ENCODE measurements around the gene PLCB1. TPM values are rescaled to one million over a fixed set of nuclear protein-coding genes. Genes with fewer than 3 reads are reported as not detected.

The PLCB1 gene
- total RNA-seq, 2 experiments from 2014 or later: 3.1 to 3.6 TPM

DNA sequence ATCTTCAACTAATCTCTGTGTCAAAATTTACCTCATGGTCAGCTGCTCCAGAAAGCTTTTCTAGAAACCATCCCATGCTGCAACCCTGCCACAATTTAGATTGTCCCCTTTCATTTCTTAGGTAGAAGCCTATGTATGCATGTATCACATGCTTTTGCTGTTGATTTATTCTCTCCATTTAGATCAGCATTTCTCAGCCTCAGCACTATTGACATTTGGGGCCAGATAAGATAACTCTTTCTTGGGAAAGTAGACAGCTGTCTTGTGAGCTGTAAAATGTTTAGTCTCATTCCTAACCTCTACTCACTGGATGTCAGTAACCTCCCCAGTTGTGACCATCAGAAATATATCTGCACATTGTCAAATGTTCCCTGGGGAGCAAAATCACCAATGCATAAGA lies 99.0 kb downstream of the PLCB1 start:
- DNase-seq: no peak
- no peaks in the 10 kb centered on the region for H3K9me3 Mint-ChIP-seq
- no peak for ATAC-seq
- no peak for TF ChIP-seq CTCF (IDR thresholded peaks at IDR 0.05)
- POLR2A ChIA-PET: no interaction called here
- no peaks in the 10 kb centered on the region for H3K36me3 Mint-ChIP-seq (ENCODE audit: low read depth)
- CTCF ChIA-PET: interaction anchor here (0.8 kb wide), 1 partner anchor 490 kb away, joined by 3 read pairs; no protein-coding TSS in a partner anchor
- peaks cover 3% of the 10 kb centered on the region for H3K4me1 Mint-ChIP-seq (ENCODE audit: low read depth)
- intact Hi-C loops (cut with micrococcal nuclease): no loop called here
- no peak overlapping the region for H3K4me3 Mint-ChIP-seq
- H3K27me3 Mint-ChIP-seq: no peaks in the 10 kb centered on the region
- no peak overlapping the region for H3K27ac Mint-ChIP-seq

DNA sequence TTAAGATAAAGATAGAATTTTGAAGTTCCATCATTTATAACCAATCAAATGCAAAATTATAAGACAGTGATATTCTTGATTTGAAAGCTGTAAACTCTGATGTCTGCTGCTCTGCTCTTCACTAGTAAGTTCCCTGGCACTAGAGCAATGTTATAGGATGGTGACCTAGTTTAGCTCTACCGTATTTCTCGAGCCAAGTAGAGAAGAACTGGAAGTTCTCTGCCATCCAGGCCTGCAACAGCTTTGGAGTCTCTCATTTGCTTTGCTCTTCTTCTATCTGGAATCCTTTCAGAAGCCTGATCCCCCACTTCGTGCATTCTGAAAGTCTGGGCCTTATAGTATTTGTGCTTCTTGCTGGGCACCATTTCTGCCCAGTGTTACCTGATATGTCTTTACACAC lies 100.3 kb downstream of the PLCB1 start:
- no peak overlapping the region for H3K4me3 Mint-ChIP-seq
- no peaks in the 10 kb centered on the region for H3K9me3 Mint-ChIP-seq
- intact Hi-C loops (cut with micrococcal nuclease): no loop called here
- TF ChIP-seq CTCF (IDR thresholded peaks at IDR 0.05): no peak
- no peaks in the 10 kb centered on the region for H3K36me3 Mint-ChIP-seq (ENCODE audit: low read depth)
- DNase-seq (no peak), ATAC-seq (no peak)
- ChIA-PET CTCF (interaction anchor here (0.6 kb wide), 1 partner anchor 104 kb away, joined by 3 read pairs; no protein-coding TSS in a partner anchor), POLR2A (no interaction called here)
- H3K27me3 Mint-ChIP-seq: no peaks in the 10 kb centered on the region
- no peak overlapping the region for H3K27ac Mint-ChIP-seq
- peaks cover 3% of the 10 kb centered on the region for H3K4me1 Mint-ChIP-seq (ENCODE audit: low read depth)

GRCh38 chr20:8234580-8234979 lies 102.5 kb downstream of the PLCB1 start:
- DNase-seq (no peak), ATAC-seq (no peak)
- POLR2A ChIA-PET: no interaction called here
- no peak overlapping the region for H3K4me3 Mint-ChIP-seq
- intact Hi-C loops (cut with micrococcal nuclease): no loop called here
- H3K4me1 Mint-ChIP-seq (ENCODE audit: low read depth): no peaks in the 10 kb centered on the region
- no peak for TF ChIP-seq CTCF (IDR thresholded peaks at IDR 0.05)
- no peaks in the 10 kb centered on the region for H3K36me3 Mint-ChIP-seq (ENCODE audit: low read depth)
- H3K9me3 Mint-ChIP-seq: no peaks in the 10 kb centered on the region
- no peak overlapping the region for H3K27ac Mint-ChIP-seq
- CTCF ChIA-PET: no interaction called here
- no peaks in the 10 kb centered on the region for H3K27me3 Mint-ChIP-seq

DNA sequence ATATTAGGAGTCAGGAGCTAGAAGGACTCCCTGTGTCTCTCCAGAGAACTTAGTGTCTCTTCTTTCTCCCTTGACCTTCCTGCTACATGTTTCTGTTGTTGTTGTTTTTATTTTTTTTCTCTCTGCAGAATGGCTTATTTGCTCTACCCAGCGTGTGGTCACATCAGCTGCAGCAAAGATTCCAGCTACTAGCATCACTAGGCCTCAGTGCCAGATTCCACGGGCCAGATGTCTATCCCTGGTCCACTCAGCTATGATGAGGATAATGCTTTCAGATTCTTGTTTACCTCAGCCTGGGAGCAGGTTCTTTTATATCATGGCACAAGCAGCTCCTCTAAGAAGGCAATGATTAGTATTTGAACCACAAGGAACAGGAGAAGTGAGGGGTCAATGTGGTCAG lies 110.0 kb downstream of the PLCB1 start:
- ATAC-seq: no peak
- CTCF ChIA-PET: interaction anchor here (1.1 kb wide), 1 partner anchor 111 kb away, joined by 4 read pairs; no protein-coding TSS in a partner anchor

More for the DNA sequence above, 110.0 kb downstream of the PLCB1 start:
- Mint-ChIP-seq H3K4me1 (ENCODE audit: low read depth) (peaks cover 1% of the 10 kb centered on the region), H3K36me3 (ENCODE audit: low read depth) (no peaks in the 10 kb centered on the region), H3K27me3 (no peaks in the 10 kb centered on the region), H3K27ac (no peak overlapping the region), H3K4me3 (no peak overlapping the region), H3K9me3 (no peaks in the 10 kb centered on the region)
- intact Hi-C loops (cut with micrococcal nuclease): no loop called here
- no peak for DNase-seq
- POLR2A ChIA-PET: no interaction called here
- no peak for TF ChIP-seq CTCF (IDR thresholded peaks at IDR 0.05)
